ENCODE results near the gene FUCA1.
A peak's percentile ranks its signal among the peaks of the same experiment; 100 is the strongest.

GRCh38 chr1:23916209-23917131 is 48.4 kb upstream of the FUCA1 start:
- TF ChIP-seq CTCF (conservative IDR thresholded peaks at IDR 0.05; ENCODE audit: low read depth, low read length) (peak; percentile 84), EZH2 (IDR thresholded peaks at IDR 0.05; ENCODE audit: low read length, unreplicated experiment) (no peak), EZH2phosphoT487 (IDR thresholded peaks at IDR 0.05; ENCODE audit: borderline replicate concordance, low read length) (no peak)

Measured in PC-3 (cell line).